Endodermal cell (in vitro differentiated cells): ENCODE measurements around the gene KCNA10. TPM values are rescaled to one million over a fixed set of nuclear protein-coding genes. Genes with fewer than 3 reads are reported as not detected.

Experiments
- DNase-seq: peaks from one replicate; pipeline ENCODE4 v3.0.0-alpha.2; 2017
- H3K27ac ChIP-seq: 2 replicates; pipeline ENCODE4 v1.5.1; 2013; ENCODE audit warnings: mild to moderate bottlenecking, low read depth, low read length, moderate library complexity
- H3K27me3 ChIP-seq: 2 replicates; pipeline ENCODE4 v1.6.1; 2013; ENCODE audit warnings: mild to moderate bottlenecking, low read length, moderate library complexity; ENCODE audit not compliant: insufficient read depth, control insufficient read depth, poor library complexity, severe bottlenecking
- H3K36me3 ChIP-seq: 2 replicates; pipeline ENCODE4 v1.7.0; 2013; ENCODE audit warnings: mild to moderate bottlenecking, low read length, moderate library complexity; ENCODE audit not compliant: control insufficient read depth, insufficient read depth
- H3K4me1 ChIP-seq: one replicate; pipeline ENCODE4 v1.7.0; 2013; ENCODE audit warnings: low read length; ENCODE audit not compliant: control insufficient read depth, insufficient read depth
- H3K4me3 ChIP-seq: 2 replicates; pipeline ENCODE4 v1.5.1; 2013; ENCODE audit warnings: mild to moderate bottlenecking, low read length, moderate library complexity
- H3K9ac ChIP-seq: 2 replicates; pipeline ENCODE4 v1.6.1; 2013; ENCODE audit warnings: mild to moderate bottlenecking, low read length, moderate library complexity; ENCODE audit not compliant: poor library complexity, severe bottlenecking; ENCODE audit errors: extremely low read depth
- H3K9me3 ChIP-seq: 2 replicates; pipeline ENCODE4 v1.6.1; 2013; ENCODE audit warnings: mild to moderate bottlenecking, low read length, moderate library complexity; ENCODE audit not compliant: control insufficient read depth
- H3K27ac Mint-ChIP-seq: 2 replicates; pipeline ENCODE4 v1.8.0; 2020; ENCODE audit warnings: mixed read lengths
- H3K27me3 Mint-ChIP-seq: 2 replicates; pipeline ENCODE4 v1.8.0; 2021; ENCODE audit warnings: mild to moderate bottlenecking, mixed read lengths; ENCODE audit not compliant: insufficient read depth
- H3K36me3 Mint-ChIP-seq: 2 replicates; pipeline ENCODE4 v1.8.0; 2020; ENCODE audit warnings: low read depth, mixed read lengths
- H3K4me1 Mint-ChIP-seq: 2 replicates; pipeline ENCODE4 v1.8.0; 2020; ENCODE audit warnings: mixed read lengths
- H3K4me3 Mint-ChIP-seq: 2 replicates; pipeline ENCODE4 v1.8.0; 2020; ENCODE audit warnings: mild to moderate bottlenecking, moderate library complexity, mixed read lengths
- H3K9me3 Mint-ChIP-seq: 2 replicates; pipeline ENCODE4 v1.8.0; 2020; ENCODE audit warnings: mild to moderate bottlenecking, mixed read lengths
- WGBS, 2 experiments: methylation state at CpG; one replicate each; pipeline versions ENCODE4 v1.1.5 to v1.1.7; 2013; ENCODE audit warnings: missing lambda C conversion rate in 2 of 2, mixed read lengths in 1 of 2; ENCODE audit not compliant: insufficient coverage in 1 of 2, insufficient read length in 1 of 2; 5-methylcytosine and 5-hydroxymethylcytosine counted together
- total RNA-seq, 2 donors: library from RNA; stranded (reverse); fragmentation: NEBNext Ultra II Directional in 1 of 2; extraction: Animal tissue kit (Norgen Biotek cat#: 25700) in 1 of 2; gene quantifications; 2 replicates in 1 of 2; 3 replicates in 1 of 2; pipeline ENCODE4 v1.2.1, GENCODE V29; 2021
- TF ChIP-seq, protein P1 (sequence below): fragments of 200-600 bp; sonication (generic); conservative IDR thresholded peaks from 2 replicates; pipeline ENCODE4 v1.5.0; 2021; ENCODE audit warnings: antibody characterized with exemption, mild to moderate bottlenecking

Gene KCNA10
- total RNA-seq, 2 donors from 2014 or later = not detected

DNA sequence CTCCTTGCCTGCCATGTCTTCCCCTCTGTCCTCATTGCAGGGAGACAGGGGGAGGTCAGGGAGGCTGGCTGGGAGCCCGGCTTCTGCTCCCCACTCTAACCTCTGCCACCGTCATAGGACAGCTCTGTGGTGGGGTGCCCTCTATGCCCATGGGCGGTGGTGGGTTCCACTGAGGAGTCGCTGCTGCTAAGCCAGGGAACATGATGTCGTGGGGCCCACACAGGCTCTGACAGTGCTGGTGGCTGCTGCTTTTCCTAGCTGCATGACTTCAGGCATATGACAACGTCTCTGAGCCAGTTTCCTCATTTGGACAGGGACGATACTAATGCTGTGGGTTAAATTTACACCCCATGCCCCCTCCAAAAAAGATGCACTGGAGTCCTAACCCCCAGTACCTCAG lies 14.7 kb downstream of the KCNA10 start:
- no peak overlapping the region for H3K4me3 ChIP-seq
- peaks cover 6% of the 10 kb centered on the region for H3K27me3 Mint-ChIP-seq
- H3K4me1 Mint-ChIP-seq = peaks cover 13% of the 10 kb centered on the region
- no peaks in the 10 kb centered on the region for H3K36me3 Mint-ChIP-seq
- H3K9me3 Mint-ChIP-seq = no peaks in the 10 kb centered on the region
- H3K9me3 ChIP-seq = no peaks in the 10 kb centered on the region
- no peak overlapping the region for H3K4me3 Mint-ChIP-seq
- no peak for DNase-seq
- no peak overlapping the region for H3K27ac Mint-ChIP-seq
- H3K4me1 ChIP-seq = peaks cover 6% of the 10 kb centered on the region
- H3K9ac ChIP-seq = no peak overlapping the region
- H3K36me3 ChIP-seq = no peaks in the 10 kb centered on the region
- TF ChIP-seq, protein P1, sequence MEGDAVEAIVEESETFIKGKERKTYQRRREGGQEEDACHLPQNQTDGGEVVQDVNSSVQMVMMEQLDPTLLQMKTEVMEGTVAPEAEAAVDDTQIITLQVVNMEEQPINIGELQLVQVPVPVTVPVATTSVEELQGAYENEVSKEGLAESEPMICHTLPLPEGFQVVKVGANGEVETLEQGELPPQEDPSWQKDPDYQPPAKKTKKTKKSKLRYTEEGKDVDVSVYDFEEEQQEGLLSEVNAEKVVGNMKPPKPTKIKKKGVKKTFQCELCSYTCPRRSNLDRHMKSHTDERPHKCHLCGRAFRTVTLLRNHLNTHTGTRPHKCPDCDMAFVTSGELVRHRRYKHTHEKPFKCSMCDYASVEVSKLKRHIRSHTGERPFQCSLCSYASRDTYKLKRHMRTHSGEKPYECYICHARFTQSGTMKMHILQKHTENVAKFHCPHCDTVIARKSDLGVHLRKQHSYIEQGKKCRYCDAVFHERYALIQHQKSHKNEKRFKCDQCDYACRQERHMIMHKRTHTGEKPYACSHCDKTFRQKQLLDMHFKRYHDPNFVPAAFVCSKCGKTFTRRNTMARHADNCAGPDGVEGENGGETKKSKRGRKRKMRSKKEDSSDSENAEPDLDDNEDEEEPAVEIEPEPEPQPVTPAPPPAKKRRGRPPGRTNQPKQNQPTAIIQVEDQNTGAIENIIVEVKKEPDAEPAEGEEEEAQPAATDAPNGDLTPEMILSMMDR = no peak
- no peaks in the 10 kb centered on the region for H3K27me3 ChIP-seq
- no peak overlapping the region for H3K27ac ChIP-seq
- WGBS, 2 experiments = 85 to 94% methylated on average over 4 to 7 of the region's 7 CpGs

DNA sequence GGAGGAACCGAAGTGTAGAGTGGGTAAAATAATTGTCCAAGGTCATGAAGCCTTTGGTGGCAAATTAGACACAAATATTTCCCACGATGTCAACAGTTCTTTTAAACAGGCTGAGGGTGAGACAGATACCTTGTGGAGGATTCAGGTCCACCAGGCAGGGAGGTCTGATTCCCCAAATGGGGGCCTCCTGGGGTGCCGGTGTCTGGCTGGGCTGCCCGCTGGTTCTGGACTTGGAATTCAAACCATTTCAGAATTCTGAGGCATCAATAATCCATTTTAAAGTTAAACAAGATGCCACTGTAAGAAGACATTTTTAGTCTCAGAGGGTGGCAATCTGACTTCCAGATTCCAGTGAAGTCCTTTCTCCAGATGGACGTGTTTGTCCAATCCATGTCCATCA lies 15.5 kb downstream of the KCNA10 start:
- Mint-ChIP-seq H3K27me3 (peaks cover 6% of the 10 kb centered on the region), H3K9me3 (no peaks in the 10 kb centered on the region), H3K27ac (no peak overlapping the region), H3K36me3 (no peaks in the 10 kb centered on the region), H3K4me1 (peaks cover 11% of the 10 kb centered on the region), H3K4me3 (no peak overlapping the region)
- 93 to 100% methylated on average over 4 to 5 of the region's 5 CpGs for WGBS, 2 experiments
- Histone ChIP-seq H3K4me1 (peaks cover 6% of the 10 kb centered on the region), H3K27ac (no peak overlapping the region), H3K4me3 (no peak overlapping the region), H3K9ac (no peak overlapping the region), H3K36me3 (no peaks in the 10 kb centered on the region), H3K9me3 (no peaks in the 10 kb centered on the region), H3K27me3 (no peaks in the 10 kb centered on the region)
- no peak for DNase-seq
- TF ChIP-seq, protein P1 = no peak

DNA sequence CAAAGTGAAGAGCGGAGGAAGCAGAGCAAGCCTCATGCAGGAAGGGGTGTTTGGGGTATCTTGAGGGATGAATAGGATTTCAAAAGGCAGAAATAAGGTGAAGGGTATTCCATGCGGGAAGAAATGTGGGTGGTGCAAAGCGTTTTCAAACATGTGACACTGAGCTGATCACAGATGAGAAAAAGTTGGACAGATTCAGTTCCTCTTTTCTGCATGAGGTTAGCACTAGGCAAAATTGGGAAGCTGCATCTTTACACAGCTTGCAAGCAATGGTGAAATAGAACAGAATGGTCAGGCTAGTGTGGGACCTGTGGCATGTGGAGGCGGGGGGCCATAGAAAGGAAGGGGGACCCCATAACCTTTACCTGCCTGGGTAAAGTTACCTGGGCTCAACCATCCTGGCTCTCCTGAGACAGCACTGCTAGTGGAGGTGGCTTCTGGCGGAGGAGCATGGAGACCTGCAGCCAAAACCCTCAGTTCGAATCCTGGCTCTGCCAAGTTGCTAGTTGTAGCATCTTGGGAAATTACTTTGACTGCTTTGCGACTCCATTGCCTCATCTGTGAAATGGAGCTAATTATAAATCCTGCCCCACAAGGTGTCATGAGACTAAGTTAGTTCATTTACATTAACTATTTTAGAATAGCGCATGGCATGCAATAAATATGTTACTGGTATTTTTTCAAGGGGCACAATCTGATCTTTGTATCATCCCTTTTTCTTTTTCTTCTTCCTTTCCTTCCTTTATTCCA lies 16.4 kb downstream of the KCNA10 start:
- Mint-ChIP-seq H3K27me3 (peaks cover 6% of the 10 kb centered on the region), H3K27ac (no peak overlapping the region)
- no peak overlapping the region for H3K9ac ChIP-seq

More for the DNA sequence above, 16.4 kb downstream of the KCNA10 start:
- TF ChIP-seq, protein P1 = no peak
- Histone ChIP-seq H3K4me3 (no peak overlapping the region), H3K27me3 (no peaks in the 10 kb centered on the region), H3K9me3 (no peaks in the 10 kb centered on the region), H3K4me1 (no peaks in the 10 kb centered on the region), H3K36me3 (no peaks in the 10 kb centered on the region), H3K27ac (no peak overlapping the region)
- H3K4me1 Mint-ChIP-seq = peaks cover 3% of the 10 kb centered on the region
- H3K36me3 Mint-ChIP-seq = no peaks in the 10 kb centered on the region
- WGBS, 2 experiments = 91 to 97% methylated on average over 7 to 8 of the region's 8 CpGs
- no peak overlapping the region for H3K4me3 Mint-ChIP-seq
- no peak for DNase-seq
- H3K9me3 Mint-ChIP-seq = no peaks in the 10 kb centered on the region
